ENCODE data around the gene PITPNC1.

- TF ChIP-seq, protein P1, sequence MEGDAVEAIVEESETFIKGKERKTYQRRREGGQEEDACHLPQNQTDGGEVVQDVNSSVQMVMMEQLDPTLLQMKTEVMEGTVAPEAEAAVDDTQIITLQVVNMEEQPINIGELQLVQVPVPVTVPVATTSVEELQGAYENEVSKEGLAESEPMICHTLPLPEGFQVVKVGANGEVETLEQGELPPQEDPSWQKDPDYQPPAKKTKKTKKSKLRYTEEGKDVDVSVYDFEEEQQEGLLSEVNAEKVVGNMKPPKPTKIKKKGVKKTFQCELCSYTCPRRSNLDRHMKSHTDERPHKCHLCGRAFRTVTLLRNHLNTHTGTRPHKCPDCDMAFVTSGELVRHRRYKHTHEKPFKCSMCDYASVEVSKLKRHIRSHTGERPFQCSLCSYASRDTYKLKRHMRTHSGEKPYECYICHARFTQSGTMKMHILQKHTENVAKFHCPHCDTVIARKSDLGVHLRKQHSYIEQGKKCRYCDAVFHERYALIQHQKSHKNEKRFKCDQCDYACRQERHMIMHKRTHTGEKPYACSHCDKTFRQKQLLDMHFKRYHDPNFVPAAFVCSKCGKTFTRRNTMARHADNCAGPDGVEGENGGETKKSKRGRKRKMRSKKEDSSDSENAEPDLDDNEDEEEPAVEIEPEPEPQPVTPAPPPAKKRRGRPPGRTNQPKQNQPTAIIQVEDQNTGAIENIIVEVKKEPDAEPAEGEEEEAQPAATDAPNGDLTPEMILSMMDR (conservative IDR thresholded peaks at IDR 0.05 in 1 of 2, IDR thresholded peaks at IDR 0.05 in 1 of 2; ENCODE audit: low read depth in 1 of 2, low read length in 2 of 2): no peak
- TF ChIP-seq EZH2 (IDR thresholded peaks at IDR 0.05; ENCODE audit: low read length, missing control alignments): no peak
These were observed 310.4 kb downstream of the PITPNC1 start for GRCh38 chr17:67687511-67687910.

All from fibroblast of lung (primary cell).